SK-N-SH treated with all-trans-retinoic acid at 6 μM for 48 hours (cell line): ENCODE measurements around the gene CDC45.

Experiments used
- ATAC-seq: fragments of 200-7000 bp; cut with Tn5 transposase; 3 replicates; pipeline ENCODE4 v1.9.1; 2020; ENCODE audit warnings: mild to moderate bottlenecking, moderate library complexity
- ARNTL ChIP-seq: fragments of 450-650 bp; formaldehyde crosslinking; IDR thresholded peaks from 2 replicates; pipeline ENCODE4 v1.5.0; 2020; ENCODE audit warnings: low read depth, mild to moderate bottlenecking, moderate library complexity, borderline replicate concordance
- BACH2 ChIP-seq: fragments of 250-450 bp; sonication (Bioruptor Pico); IDR thresholded peaks from 2 replicates; pipeline ENCODE4 v1.9.0; 2021; ENCODE audit warnings: mild to moderate bottlenecking, borderline replicate concordance
- CSDC2 ChIP-seq: fragments of 250-450 bp; sonication (Bioruptor Pico); IDR thresholded peaks from 2 replicates; pipeline ENCODE4 v1.5.0; 2020; ENCODE audit warnings: mild to moderate bottlenecking, moderate library complexity
- GLIS3 ChIP-seq: fragments of 250-450 bp; sonication (Bioruptor Pico); IDR thresholded peaks from 2 replicates; pipeline ENCODE4 v1.5.0; 2020; ENCODE audit warnings: mild to moderate bottlenecking, moderate library complexity
- ISL1 ChIP-seq: fragments of 250-450 bp; sonication (Bioruptor Pico); IDR thresholded peaks from 2 replicates; pipeline ENCODE4 v2.1.2; 2022; ENCODE audit warnings: mild to moderate bottlenecking, moderate library complexity
- OSR1 ChIP-seq: fragments of 250-450 bp; sonication (Bioruptor Pico); IDR thresholded peaks from 2 replicates; pipeline ENCODE4 v1.8.0; 2022; ENCODE audit warnings: moderate library complexity, mild to moderate bottlenecking, inconsistent platforms
- PPARA ChIP-seq: fragments of 250-450 bp; sonication (Bioruptor Pico); IDR thresholded peaks from 2 replicates; pipeline ENCODE4 v1.5.0; 2020; ENCODE audit warnings: mild to moderate bottlenecking, borderline replicate concordance
- RARB ChIP-seq: fragments of 250-450 bp; sonication (Bioruptor Pico); IDR thresholded peaks from 2 replicates; pipeline ENCODE4 v1.8.0; 2021; ENCODE audit warnings: mild to moderate bottlenecking, moderate library complexity
- SNAI2 ChIP-seq: fragments of 250-450 bp; sonication (Bioruptor Pico); IDR thresholded peaks from 2 replicates; pipeline ENCODE4 v1.5.0; 2020; ENCODE audit warnings: mild to moderate bottlenecking, moderate library complexity
- TCF4 ChIP-seq: fragments of 250-450 bp; sonication (Bioruptor Pico); IDR thresholded peaks from 2 replicates; pipeline ENCODE4 v1.8.0; 2021; ENCODE audit warnings: mild to moderate bottlenecking, moderate library complexity, borderline replicate concordance
- TOX ChIP-seq: fragments of 250-450 bp; sonication (Bioruptor Pico); IDR thresholded peaks from 2 replicates; pipeline ENCODE4 v1.8.0; 2021; ENCODE audit warnings: mild to moderate bottlenecking, moderate library complexity, borderline replicate concordance
- ZC3H10 ChIP-seq: fragments of 250-450 bp; sonication (Bioruptor Pico); IDR thresholded peaks from 2 replicates; pipeline ENCODE4 v1.5.1; 2021; ENCODE audit warnings: mild to moderate bottlenecking, moderate library complexity
- ZFP3 ChIP-seq: fragments of 250-450 bp; sonication (Bioruptor Pico); IDR thresholded peaks from 2 replicates; pipeline ENCODE4 v1.5.0; 2020; ENCODE audit warnings: mild to moderate bottlenecking, moderate library complexity
- ZFP30 ChIP-seq: fragments of 450-650 bp; formaldehyde crosslinking; IDR thresholded peaks from 2 replicates; pipeline ENCODE4 v1.5.0; 2022; ENCODE audit warnings: mild to moderate bottlenecking, moderate library complexity
- ZNF565 ChIP-seq: fragments of 450-650 bp; formaldehyde crosslinking; conservative IDR thresholded peaks from 2 replicates; pipeline ENCODE4 v1.5.0; 2020; ENCODE audit warnings: low read depth, mild to moderate bottlenecking, moderate library complexity
- ZNF70 ChIP-seq: fragments of 450-650 bp; formaldehyde crosslinking; IDR thresholded peaks from 2 replicates; pipeline ENCODE4 v1.5.0; 2020; ENCODE audit warnings: mild to moderate bottlenecking, moderate library complexity
- ZNF8 ChIP-seq: fragments of 450-650 bp; formaldehyde crosslinking; IDR thresholded peaks from 2 replicates; pipeline ENCODE4 v1.5.0; 2020; ENCODE audit warnings: mild to moderate bottlenecking, moderate library complexity
- TF ChIP-seq, protein P1 (sequence below): fragments of 250-450 bp; sonication (Bioruptor Pico); IDR thresholded peaks from 2 replicates; pipeline ENCODE4 v1.8.0; 2020; ENCODE audit warnings: mild to moderate bottlenecking, moderate library complexity, borderline replicate concordance
- TF ChIP-seq, protein P2 (sequence below): fragments of 250-450 bp; sonication (Bioruptor Pico); IDR thresholded peaks from 2 replicates; pipeline ENCODE4 v1.8.0; 2021; ENCODE audit warnings: low read depth, mild to moderate bottlenecking, moderate library complexity, borderline replicate concordance
- TF ChIP-seq, protein P3 (sequence below): fragments of 250-450 bp; sonication (Bioruptor Pico); IDR thresholded peaks from 2 replicates; pipeline ENCODE4 v1.5.1; 2021; ENCODE audit warnings: mild to moderate bottlenecking, moderate library complexity
- TF ChIP-seq, protein P4 (sequence below): fragments of 250-450 bp; sonication (Bioruptor Pico); IDR thresholded peaks from 2 replicates; pipeline ENCODE4 v1.5.0; 2020; ENCODE audit warnings: mild to moderate bottlenecking, moderate library complexity

Gene CDC45

DNA sequence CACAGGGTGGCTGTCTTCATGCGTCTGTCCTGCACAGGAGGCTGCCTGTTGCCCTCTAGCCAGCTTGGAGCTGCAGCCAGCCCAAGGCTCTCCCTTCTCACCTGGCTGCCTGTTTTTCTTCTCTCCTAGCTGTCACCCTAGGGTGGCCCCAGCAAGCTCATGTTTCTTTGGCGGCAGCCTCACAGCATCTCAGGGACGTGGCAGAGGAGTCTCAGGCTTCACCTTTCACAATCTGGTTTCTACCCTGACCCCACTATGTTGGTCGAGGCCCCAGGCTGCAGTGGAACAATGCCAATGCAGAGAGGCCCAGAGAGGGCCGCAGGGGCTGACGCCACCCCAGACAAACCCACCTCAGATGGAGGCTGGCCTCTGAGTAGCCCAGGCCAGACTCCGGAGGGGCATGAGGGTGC lies 47.0 kb downstream of the CDC45 start:
- TF ChIP-seq SNAI2 (CRISPR knock-in tag) (no peak), ZFP30 (CRISPR knock-in tag) (no peak), CSDC2 (CRISPR knock-in tag) (no peak), TOX (no peak)
- TF ChIP-seq, protein P1, sequence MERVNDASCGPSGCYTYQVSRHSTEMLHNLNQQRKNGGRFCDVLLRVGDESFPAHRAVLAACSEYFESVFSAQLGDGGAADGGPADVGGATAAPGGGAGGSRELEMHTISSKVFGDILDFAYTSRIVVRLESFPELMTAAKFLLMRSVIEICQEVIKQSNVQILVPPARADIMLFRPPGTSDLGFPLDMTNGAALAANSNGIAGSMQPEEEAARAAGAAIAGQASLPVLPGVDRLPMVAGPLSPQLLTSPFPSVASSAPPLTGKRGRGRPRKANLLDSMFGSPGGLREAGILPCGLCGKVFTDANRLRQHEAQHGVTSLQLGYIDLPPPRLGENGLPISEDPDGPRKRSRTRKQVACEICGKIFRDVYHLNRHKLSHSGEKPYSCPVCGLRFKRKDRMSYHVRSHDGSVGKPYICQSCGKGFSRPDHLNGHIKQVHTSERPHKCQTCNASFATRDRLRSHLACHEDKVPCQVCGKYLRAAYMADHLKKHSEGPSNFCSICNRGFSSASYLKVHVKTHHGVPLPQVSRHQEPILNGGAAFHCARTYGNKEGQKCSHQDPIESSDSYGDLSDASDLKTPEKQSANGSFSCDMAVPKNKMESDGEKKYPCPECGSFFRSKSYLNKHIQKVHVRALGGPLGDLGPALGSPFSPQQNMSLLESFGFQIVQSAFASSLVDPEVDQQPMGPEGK (CRISPR knock-in tag) = no peak
- no peak for ATAC-seq

DNA sequence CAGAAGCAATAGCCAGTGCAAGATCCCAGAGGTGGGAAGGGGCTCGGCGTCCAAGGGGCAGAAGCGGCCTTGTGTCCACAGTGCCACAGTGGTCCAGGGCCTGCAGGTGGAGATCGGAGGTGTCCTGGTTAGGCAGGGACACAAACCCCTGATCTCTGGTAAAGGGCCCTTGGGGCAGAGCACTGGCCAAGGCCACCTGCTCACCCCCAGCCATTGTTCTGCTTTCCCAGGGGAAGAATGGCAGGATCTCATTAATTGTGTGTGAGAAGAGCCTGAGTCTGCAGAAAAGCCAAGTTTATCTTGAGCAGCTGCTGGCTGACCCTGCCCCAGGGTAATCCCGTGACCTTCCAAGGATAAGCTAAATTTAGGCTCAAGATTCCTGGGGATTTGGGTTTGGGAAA lies 47.6 kb downstream of the CDC45 start:
- ATAC-seq = no peak
- TF ChIP-seq ZNF565 (CRISPR knock-in tag) (no peak), RARB (CRISPR knock-in tag) (no peak), PPARA (CRISPR knock-in tag) (no peak), ZFP30 (CRISPR knock-in tag) (no peak), ZNF8 (CRISPR knock-in tag) (no peak), BACH2 (no peak), ZC3H10 (CRISPR knock-in tag) (no peak), SNAI2 (CRISPR knock-in tag) (no peak), TOX (no peak), ARNTL (CRISPR knock-in tag) (no peak), ZNF70 (CRISPR knock-in tag) (no peak), CSDC2 (CRISPR knock-in tag) (no peak), ZFP3 (CRISPR knock-in tag) (no peak), GLIS3 (CRISPR knock-in tag) (no peak), OSR1 (no peak), ISL1 (CRISPR knock-in tag) (no peak)
- TF ChIP-seq, protein P2, sequence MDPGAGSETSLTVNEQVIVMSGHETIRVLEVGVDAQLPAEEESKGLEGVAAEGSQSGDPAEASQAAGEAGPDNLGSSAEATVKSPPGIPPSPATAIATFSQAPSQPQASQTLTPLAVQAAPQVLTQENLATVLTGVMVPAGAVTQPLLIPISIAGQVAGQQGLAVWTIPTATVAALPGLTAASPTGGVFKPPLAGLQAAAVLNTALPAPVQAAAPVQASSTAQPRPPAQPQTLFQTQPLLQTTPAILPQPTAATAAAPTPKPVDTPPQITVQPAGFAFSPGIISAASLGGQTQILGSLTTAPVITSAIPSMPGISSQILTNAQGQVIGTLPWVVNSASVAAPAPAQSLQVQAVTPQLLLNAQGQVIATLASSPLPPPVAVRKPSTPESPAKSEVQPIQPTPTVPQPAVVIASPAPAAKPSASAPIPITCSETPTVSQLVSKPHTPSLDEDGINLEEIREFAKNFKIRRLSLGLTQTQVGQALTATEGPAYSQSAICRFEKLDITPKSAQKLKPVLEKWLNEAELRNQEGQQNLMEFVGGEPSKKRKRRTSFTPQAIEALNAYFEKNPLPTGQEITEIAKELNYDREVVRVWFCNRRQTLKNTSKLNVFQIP (CRISPR knock-in tag) = no peak
- TF ChIP-seq, protein P3, sequence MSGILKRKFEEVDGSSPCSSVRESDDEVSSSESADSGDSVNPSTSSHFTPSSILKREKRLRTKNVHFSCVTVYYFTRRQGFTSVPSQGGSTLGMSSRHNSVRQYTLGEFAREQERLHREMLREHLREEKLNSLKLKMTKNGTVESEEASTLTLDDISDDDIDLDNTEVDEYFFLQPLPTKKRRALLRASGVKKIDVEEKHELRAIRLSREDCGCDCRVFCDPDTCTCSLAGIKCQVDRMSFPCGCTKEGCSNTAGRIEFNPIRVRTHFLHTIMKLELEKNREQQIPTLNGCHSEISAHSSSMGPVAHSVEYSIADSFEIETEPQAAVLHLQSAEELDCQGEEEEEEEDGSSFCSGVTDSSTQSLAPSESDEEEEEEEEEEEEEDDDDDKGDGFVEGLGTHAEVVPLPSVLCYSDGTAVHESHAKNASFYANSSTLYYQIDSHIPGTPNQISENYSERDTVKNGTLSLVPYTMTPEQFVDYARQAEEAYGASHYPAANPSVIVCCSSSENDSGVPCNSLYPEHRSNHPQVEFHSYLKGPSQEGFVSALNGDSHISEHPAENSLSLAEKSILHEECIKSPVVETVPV (CRISPR knock-in tag) = no peak
- TF ChIP-seq, protein P4, sequence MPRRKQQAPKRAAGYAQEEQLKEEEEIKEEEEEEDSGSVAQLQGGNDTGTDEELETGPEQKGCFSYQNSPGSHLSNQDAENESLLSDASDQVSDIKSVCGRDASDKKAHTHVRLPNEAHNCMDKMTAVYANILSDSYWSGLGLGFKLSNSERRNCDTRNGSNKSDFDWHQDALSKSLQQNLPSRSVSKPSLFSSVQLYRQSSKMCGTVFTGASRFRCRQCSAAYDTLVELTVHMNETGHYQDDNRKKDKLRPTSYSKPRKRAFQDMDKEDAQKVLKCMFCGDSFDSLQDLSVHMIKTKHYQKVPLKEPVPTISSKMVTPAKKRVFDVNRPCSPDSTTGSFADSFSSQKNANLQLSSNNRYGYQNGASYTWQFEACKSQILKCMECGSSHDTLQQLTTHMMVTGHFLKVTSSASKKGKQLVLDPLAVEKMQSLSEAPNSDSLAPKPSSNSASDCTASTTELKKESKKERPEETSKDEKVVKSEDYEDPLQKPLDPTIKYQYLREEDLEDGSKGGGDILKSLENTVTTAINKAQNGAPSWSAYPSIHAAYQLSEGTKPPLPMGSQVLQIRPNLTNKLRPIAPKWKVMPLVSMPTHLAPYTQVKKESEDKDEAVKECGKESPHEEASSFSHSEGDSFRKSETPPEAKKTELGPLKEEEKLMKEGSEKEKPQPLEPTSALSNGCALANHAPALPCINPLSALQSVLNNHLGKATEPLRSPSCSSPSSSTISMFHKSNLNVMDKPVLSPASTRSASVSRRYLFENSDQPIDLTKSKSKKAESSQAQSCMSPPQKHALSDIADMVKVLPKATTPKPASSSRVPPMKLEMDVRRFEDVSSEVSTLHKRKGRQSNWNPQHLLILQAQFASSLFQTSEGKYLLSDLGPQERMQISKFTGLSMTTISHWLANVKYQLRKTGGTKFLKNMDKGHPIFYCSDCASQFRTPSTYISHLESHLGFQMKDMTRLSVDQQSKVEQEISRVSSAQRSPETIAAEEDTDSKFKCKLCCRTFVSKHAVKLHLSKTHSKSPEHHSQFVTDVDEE = no peak
- TF ChIP-seq, protein P1 (CRISPR knock-in tag) = no peak

DNA sequence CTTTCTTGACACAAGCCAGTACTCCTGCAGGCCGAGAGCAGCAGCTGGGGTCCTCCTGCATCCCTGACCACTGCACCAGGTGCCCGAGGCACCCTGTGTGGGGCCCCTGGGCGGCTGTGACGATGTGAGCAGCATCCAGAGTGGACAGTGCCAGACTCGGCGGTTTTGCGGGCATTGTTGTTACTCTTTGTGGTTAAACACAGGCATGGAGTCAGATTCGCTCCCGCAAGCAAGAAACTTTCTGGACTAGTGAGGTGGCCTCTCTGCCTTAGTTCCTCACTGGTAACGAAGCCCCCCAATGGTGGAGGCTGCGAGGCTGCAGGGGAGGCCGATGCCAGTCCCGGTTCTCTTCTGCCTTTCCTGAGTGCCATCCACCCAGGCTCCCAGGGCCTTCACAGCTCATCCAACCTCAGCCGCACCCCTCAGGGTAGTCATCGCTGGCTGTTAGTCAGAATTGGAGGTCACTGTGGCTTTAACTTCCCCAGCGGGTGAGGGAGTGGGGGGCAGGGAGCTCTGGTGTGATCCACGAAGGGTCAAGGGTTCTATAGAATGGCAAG lies 48.2 kb downstream of the CDC45 start:
- no peak for TF ChIP-seq BACH2
- no peak for ATAC-seq

DNA sequence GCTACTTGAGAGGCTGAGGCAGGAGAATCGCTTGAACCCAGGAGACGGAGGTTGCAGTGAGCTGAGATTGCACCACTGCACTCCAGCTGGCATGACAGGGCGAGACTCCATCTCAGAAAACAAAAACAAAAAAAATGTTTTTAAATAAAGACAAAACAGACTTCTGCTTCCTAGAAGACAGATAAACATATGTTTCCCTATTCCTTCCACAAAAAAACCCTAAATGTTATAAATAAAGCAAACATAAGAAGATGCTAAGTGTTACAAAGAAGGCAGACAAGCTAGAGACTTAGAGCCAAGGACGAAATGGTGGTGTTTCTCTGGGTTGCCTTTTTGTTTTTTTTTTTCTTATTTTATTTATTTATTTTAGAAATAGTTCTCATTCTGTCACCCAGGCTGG lies 50.1 kb downstream of the CDC45 start:
- TF ChIP-seq, protein P4 = no peak
- TF ChIP-seq ARNTL (CRISPR knock-in tag) (no peak), ZNF8 (CRISPR knock-in tag) (no peak), OSR1 (no peak), TCF4 (no peak), ZFP30 (CRISPR knock-in tag) (no peak)
- no peak for ATAC-seq
